ENCODE measurements around the gene KCTD7. TPM values are rescaled to one million over a fixed set of nuclear protein-coding genes. Genes with fewer than 3 reads are reported as not detected.
A peak's percentile ranks its signal among the peaks of the same experiment; 100 is the strongest.
"Not testable (repeated sequence)": the region's sequence is repeated elsewhere in the genome, so short reads cannot be mapped to it uniquely, and the experiment has no call there.

The KCTD7 gene
- total RNA-seq: 8.0 TPM
- long read RNA-seq, full-length matches to known transcripts: 7 of 10 reads
- long read RNA-seq, partial matches to known transcripts: 2 of 10 reads
- long read RNA-seq, other reads (novel, unspliced or antisense): 1 of 10 reads

DNA sequence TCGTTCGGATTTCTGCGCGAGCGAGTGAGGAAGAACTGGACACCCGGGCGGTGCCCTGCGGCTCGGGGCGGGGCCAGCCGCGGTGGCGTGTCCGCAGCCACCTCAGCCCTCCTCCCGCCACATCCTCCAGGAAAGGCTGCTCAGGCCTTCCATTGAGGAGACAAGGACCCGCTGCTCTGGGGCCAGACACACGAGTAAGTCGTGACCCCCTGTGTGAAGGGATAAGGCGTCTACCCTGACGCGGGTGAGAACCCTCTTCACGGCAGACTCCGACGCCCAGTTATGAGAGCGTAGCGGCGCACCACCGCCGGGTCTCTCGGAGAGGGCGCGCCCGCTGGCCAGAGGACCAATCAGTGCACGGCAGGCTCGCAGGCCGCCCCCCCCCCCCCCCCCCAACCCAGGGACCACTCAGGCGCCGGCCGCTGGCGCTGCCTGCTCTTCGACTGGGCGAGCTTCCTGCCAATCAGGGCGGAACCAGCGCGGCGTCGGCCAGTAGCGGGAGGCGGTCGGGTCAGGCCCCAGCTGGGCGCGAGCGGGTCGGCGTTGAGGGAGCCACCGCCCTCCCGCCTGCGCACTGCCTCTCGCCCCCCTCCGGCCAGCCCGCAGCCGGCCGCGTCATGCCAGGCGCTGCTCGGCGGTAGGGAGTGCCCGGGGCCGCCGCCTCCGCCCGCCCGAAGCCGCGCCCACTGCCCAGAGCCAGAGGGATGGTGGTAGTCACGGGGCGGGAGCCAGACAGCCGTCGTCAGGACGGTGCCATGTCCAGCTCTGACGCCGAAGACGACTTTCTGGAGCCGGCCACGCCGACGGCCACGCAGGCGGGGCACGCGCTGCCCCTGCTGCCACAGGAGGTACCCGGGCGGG lies at the start of gene KCTD7:
KCTD7 (plus strand) TSS at position 521 of the 861 bp plus-strand sequence; CDS start at position 705, 184 bp downstream.
- ATAC-seq (ENCODE audit: poor library complexity) (peak; percentile 95), DNase-seq (peak; percentile 99)
- intact Hi-C loops (cut with DNase I): loop anchor here (5.0 kb wide), 1 partner anchor 36 kb away; no protein-coding TSS in a partner anchor

DNA sequence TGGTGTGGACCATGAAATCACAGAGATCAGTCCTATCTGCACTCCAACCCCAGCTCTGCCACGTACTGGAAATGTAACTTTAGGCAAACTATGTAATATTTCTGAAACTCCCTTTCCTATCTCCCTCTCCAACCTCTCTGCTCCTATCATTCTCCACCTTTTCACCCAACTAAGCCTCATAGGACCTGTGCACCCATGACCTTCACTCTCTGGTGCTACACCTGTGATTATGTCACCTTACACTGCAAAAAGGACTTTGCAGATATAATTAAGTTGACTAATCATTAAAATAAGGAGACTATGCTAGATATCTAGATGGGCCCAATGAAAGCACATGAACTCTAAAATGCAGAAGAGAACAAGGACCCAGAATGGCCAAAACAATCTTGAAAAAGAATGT lies 48.3 kb upstream of the KCTD7 start:
- DNase-seq; ATAC-seq (ENCODE audit: poor library complexity); intact Hi-C loops (cut with DNase I): not testable (repeated sequence)

DNA sequence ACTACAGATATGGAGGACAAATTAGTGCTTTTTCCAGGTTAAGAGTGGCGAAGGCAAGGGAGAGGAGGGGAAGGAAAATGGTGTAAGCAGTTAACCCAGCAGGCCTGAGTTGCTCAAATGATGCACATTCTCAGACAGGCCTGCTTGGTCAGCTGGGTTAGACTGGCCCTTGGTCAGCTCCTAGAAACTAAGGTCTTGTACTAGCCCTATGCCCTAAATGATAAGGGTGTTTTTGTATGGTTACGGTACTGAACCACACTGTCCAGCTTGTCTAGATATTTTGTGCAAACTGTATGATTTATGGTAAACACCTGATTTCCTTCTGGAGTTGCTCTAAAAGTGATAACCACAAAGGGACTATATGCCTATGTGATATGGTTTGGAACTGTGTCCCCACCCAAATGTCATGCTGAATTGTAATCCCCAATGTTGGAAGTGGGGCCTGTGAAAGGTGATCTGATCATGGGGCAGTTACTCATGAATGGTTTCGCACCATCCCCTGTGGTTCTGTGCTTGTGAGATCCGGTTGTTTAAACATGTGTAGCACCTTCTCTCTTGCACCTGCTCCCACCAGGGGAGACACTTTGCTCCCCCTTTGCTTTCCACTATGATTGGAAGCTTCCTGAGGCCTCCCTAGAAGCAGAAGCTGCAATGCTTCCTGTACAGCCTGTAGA lies 45.7 kb upstream of the KCTD7 start:
- intact Hi-C loops (cut with DNase I); ATAC-seq (ENCODE audit: poor library complexity); DNase-seq: not testable (repeated sequence)

DNA sequence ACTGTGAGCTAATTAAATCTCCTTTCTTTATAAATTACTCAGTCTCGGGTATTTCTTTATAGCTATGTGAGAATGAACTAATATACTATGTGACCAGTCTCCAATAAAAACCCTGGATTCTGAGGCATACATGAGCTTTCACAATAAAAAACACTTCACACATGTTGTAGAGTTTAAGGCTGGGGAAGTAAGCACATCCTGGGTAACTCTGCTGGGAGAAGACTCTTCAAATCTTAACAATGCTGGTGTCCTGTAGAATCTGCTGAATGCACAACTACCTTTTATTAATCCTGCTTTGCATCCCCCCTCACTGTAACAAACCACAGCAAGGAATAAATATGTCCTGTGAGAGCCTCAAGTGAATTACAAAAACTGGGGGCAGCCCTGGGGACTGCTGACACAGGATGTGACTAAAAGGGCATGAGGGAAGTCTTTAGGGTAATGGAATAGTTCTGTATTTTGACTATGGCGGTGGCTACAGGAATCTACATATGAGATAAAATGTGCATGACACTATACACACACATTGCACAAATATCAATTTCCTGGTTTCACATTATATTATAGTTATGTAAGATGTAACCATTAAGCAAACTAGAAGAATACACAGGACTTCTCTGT lies 45.1 kb upstream of the KCTD7 start:
- intact Hi-C loops (cut with DNase I): no loop called here
- DNase-seq: no peak
- ATAC-seq (ENCODE audit: poor library complexity): no peak

DNA sequence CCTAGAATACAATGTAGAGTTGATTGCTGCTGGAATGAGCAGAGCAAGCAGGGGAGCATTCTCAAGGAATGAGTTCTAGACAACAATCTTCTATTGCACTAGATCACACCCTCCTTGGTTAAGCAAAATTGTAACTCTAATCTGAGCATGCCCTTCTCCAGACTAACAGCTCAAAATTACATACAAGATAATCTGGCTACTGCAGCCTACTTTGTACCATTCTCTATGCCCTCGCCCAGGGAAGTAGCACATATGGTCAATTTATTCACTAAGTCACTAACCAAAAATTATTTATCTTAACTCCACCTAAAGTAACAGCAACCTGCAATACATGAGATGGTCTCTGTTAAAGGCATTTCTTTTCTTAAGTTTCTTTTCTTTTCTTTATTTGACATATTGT lies 42.5 kb upstream of the KCTD7 start:
- DNase-seq (no peak), ATAC-seq (ENCODE audit: poor library complexity) (no peak)
- intact Hi-C loops (cut with DNase I): no loop called here

DNA sequence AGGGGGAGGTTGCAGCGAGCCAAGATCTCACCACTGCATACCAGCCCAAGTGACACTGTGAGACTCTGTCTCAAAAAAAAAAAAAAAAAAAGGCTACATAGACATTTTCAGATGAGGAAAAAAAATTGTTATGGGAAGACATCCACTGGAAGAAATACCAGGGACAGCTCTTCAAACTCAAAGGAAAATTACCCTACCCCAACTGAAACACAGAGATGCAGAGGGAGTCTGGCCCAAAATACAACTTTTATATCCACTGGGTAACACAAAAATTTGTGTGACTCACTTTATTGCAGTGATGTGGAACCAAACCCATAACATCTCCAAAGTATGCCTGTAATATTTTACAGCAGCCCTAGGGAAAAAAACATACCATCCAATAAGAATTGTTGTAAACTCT lies 40.5 kb upstream of the KCTD7 start:
- intact Hi-C loops (cut with DNase I); DNase-seq; ATAC-seq (ENCODE audit: poor library complexity): not testable (repeated sequence)

DNA sequence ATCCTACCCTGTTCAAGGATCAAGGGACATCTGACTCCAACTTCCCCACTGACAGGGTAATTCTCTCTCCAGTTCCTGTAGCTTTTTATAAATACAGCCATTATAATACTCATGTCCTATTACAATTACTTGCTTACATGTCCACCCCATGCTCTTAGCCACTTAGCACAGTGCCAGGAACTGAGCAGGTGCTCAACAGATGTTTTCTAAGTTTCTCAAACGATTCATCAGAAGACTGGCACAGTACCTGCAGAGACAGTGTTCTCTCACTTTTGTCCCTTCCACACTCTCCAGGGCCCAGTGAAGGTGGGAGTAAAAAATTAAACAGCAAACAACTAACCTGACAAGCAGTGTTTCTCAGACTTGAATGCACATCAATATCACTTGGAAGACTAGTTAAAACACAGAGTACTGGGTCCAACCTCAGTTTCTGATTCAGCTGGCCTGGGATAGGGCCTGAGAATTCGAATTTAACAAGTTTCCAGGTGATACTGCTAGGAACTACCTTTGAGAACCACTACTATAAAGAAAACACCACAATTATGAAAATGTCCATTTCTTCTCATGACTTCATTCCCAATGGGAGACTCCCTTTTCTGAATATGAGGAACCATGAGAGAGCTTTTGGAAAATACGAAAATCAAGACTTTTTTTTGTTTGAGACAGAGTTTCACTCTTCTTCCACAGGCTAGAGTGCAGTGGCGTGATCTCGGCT lies 39.7 kb upstream of the KCTD7 start:
- DNase-seq; ATAC-seq (ENCODE audit: poor library complexity); intact Hi-C loops (cut with DNase I): not testable (repeated sequence)

DNA sequence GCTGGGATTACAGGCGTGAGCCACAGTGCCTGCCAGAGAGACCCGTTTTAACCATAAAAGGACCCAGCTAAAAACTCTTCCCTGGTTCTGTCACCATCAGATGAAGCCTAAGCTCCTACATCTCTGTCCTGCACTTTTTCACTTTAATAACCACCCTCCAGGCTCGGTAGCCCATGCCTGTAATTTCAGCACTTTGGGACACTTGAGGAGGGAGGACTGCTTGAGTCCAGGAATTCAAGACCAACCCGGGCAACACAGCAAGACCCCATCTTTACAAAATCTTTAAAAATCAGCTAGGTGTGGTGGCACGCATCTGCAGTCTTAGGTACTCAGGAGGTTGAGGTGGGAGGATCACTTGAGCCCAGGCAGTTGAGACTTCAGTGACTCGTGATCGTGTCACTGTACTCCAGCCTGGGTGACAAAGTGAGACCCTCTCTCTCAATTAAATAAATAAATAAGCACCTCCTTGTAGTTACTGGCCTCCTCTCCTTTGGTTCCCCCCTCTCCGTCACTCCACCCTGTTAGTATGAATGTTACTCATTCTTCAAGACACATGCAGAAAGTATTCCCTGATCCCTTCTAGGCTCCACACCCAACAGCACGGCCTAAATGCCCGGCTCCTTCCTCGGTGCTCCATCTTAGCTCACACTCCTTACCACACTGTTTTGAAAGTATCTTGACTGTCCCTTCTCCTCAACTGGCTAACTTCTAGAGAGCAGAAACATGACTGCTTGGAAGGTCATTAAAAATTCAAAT lies 38.2 kb upstream of the KCTD7 start:
- intact Hi-C loops (cut with DNase I): loop anchor here (5.0 kb wide), 1 partner anchor 37 kb away; the partner anchor contains the start of gene KCTD7
- not testable (repeated sequence) for DNase-seq; ATAC-seq (ENCODE audit: poor library complexity)

DNA sequence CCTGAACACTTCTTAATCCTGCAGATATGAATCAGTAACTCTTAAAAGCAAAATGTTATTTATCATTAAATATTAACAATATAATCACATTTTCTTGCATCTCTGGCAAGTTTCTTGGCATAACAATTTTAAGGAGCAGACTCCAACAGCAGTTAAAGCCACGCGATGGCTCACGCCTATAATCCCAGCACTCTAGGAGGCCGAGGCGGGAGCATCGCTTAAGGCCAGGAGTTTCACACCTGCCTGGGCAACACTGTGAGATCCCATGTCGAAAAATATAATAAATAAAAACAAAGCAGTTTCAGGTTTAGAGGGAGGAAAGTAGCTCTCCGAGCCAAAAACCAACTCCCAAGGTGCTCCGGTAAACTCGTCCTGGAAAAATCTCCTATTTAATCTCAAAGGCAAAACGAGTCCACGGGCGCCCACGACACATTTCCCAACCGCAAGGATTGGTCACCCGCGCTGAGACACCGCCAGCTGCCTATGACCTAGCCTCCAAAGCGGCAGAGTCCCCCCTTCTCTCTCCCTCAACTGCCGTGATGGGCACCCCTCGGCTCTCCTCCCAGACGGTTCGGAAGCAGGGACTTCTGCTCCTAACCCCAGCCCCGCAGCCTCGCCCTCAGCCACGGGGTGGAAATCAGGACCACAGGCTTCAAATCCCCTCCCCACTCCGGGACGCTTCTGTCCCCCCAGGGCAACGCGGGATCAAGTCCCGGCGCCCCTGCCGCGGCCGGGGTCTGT lies 37.5 kb upstream of the KCTD7 start:
- DNase-seq: not testable (repeated sequence)
- ATAC-seq (ENCODE audit: poor library complexity): peak; percentile 38
- intact Hi-C loops (cut with DNase I): loop anchor here (5.0 kb wide), 1 partner anchor 36 kb away; the partner anchor contains the start of gene KCTD7

DNA sequence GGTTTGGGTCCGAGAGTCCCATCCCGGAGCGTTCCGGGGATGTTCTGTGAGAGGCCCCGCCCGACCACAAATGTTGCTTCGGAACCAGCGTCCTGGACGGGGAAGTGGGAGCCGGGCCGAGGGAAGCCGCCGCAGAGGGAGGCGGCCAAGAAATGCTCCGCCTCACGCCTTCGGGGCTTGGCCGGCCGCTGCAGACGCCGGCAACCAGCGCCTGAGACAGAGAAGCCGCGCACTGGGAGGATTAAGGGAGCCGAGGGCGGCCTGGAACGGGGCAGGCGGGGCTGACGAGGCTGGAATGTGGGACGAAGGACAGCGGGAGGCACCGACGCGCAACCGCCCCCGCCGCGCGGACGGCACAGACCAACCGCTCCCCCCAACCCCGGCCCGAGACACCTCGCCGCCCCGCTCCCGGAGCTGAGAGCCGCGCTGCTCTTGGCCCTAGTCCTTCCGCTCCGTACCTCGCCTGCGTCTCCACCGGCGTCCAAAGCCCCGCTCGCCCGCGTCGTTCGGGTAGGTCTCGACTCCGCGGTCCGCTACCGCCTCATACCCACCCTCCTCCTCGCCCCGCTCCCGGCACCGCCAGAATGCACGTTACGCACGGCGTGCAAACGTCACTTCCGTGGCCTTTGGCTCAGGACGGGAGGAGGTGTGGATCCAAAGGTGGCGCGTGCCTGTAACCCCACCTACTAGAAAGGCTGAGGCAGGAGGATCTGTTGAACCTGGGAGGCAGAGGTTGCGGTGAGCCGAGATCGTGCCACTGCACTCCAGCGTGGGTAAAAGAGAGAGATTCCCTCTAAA lies 36.7 kb upstream of the KCTD7 start:
- DNase-seq (peak; percentile 95), ATAC-seq (ENCODE audit: poor library complexity) (peak; percentile 99)
- intact Hi-C loops (cut with DNase I): loop anchor here (5.0 kb wide), 1 partner anchor 35 kb away; the partner anchor contains the start of gene KCTD7

DNA sequence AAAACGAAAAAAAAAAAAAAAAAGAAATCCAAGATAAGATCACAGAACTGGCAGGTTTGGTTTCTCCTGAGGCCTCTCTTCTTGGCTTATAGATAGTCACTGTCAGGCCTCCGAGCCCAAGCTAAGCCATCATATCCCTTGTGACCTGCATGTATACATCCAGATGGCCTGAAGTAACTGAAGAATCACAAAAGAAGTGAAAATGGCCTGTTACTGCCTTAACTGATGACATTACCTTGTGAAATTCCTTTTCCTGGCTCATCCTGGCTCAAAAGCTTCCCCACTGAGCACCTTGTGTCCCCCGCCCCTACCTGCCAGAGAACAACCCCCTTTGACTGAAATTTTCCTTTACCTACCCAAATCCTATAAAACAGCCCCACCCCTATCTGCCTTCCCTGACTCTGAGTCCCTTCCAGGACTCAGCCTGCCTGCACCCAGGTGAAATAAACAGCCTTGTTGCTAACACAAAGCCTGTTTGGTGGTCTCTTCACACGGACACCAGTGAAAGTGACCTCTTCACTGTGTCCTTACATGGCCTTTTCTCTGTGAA lies 36.0 kb upstream of the KCTD7 start:
- not testable (repeated sequence) for DNase-seq; ATAC-seq (ENCODE audit: poor library complexity)
- intact Hi-C loops (cut with DNase I): loop anchor here (5.0 kb wide), 1 partner anchor 35 kb away; the partner anchor contains the start of gene KCTD7

DNA sequence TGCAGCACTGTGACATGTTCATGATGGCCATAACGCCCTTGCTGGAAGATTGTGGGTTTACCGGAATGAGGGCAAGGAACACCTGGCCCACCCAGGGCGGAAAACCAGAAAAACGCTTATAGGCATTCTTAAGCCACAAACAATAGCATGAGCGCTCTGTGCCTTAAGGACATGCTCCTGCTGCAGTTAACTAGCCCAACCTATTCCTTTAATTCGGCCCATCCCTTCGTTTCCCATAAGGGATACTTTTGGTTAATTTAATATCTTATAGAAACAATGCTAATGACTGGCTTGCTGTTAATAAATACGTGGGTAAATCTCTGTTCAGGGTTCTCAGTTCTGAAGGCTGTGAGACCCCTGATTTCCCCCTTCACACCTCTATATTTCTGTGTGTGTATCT lies 34.6 kb upstream of the KCTD7 start:
- intact Hi-C loops (cut with DNase I): loop anchor here (5.0 kb wide), 1 partner anchor 33 kb away; the partner anchor contains the start of gene KCTD7

DNA sequence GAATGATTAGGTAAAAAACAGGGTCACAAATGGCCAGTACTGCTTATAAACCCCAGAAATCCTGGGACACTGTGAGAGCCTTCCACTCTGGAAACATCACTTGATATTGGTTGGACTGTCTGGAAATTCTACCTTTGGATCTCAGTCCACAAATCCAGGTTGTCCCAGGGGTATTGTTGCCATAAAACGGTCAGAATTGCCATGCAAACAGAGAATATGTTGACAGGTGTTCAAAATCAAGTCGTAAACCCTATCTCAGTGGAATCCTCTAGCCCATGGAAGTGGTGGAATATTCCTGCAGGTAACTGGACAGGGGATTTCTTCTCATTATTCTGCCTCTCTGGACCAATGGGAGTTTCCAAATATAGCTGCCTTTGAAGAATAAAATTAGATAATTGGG lies 31.2 kb upstream of the KCTD7 start:
- DNase-seq (no peak), ATAC-seq (ENCODE audit: poor library complexity) (no peak)
- intact Hi-C loops (cut with DNase I): no loop called here

More for the DNA sequence above, 34.6 kb upstream of the KCTD7 start:
- not testable (repeated sequence) for ATAC-seq (ENCODE audit: poor library complexity); DNase-seq

DNA sequence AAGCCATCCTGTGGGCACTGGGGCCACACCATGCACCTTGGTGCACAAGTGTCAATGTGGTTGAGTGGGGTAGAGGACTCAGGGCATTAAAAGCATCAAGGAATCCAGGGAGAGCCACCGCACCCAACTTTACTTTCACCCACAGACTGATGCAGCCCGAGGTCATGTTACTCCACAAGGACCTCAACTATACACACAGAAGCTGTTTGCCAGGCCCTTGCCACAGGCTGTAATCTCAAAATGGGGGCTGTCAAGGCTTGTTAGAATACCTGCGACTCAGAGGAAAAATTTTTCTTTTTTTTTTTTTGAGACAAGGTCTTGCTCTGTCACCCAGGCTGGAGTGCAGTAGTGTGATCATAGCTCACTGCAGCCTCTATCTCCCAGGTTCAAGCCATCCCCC lies 26.5 kb upstream of the KCTD7 start:
- ATAC-seq (ENCODE audit: poor library complexity) (no peak), DNase-seq (no peak)
- intact Hi-C loops (cut with DNase I): no loop called here

DNA sequence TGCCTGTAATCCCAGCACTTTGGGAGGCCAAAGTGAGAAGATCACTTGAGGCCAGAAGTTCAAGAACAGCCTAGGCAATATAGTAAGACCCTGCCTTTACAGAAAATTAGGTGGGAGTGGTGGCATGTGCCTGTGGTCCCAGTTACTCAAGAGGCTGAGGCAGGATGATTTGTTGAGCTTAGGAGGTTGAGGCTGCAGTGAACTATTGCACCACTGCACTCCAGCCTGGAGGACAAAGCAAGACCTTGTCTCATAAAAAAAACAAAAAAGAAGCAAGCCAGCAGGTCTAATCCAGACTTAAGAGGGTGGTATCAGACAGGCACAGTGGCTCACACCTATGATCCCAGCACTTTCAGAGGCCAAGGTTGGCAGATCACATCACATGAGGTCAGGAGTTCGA lies 24.5 kb upstream of the KCTD7 start:
- intact Hi-C loops (cut with DNase I): no loop called here
- DNase-seq (no peak), ATAC-seq (ENCODE audit: poor library complexity) (no peak)
